ENCODE data around the gene BABAM2.

The BABAM2 gene

DNA sequence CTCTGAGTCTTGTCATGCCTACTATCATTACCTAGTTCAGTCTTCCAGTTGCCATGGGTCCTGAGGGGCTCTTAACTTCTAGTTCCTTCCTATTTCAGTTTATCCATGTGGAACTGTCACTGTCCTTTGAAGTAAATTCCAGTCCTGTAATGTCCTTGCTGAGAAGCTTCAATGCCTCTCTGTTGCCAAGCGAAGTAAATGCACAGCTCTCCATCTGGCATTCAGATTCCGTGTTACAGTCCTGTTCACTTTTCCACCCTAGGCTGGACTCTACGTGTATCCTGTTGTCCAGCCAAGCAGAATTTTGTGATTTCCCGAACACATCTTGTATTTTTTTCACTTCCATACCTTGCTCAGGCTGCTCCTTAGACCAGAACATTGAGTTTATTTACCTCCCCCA, 245.3 kb downstream of the BABAM2 start:
- DNase-seq: no peak

DNA sequence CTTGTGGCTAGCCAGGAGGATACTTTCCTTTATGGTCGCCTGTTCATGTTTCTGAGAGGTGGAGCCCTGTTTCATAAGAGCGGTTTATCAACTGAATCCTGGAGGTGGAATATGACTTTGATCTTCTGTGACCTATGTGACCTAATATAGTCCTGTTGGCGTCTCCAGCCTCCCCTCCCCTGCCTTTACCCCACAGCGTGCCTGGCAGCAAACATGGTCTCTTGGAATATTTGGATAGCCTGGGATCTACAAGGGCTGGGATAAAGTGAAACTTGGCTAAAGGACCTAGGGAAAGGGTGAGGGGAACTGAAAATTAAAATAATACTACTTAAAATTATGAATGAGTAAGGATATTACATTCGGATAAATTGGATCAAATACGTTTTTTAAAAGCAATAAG, 246.0 kb downstream of the BABAM2 start:
- no peak for DNase-seq

DNA sequence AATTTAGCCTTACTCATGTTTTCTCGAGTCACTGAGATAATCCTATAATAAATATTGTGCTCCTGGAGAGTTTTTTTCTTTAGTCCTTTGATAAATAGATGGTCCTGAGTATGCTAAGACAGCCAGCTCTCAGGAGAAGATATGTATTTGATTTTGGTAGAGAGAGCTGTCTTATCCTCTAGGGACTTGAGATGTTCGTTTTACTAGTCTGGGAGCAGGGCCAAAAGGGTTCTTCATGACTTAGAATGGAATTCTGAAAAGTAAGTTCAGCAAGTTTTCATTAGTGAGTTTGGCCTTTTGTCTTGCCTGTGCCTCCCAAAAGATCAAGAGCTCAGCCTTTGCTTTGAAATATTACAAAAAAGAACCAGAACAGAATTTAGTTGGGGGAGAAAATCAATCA, 246.7 kb downstream of the BABAM2 start:
- no peak for DNase-seq

DNA sequence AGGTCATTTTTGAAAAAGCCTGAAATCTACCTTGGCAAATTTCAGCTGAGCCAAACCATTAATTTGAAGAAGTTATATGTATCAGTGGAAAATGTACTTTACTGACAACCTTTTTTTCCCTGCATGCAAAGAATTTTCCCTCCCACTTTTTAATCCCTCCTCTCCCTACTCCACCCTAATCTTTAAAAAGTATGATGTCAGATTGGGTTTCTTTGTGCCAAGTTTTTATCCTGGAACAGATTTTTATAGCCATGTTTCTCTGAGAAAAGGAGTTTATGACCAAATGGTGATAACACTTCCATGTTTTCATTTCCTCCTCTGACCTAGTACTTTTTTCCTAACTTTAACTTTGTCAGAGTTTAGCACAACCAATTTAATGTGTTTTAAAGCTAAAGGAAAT, 251.9 kb downstream of the BABAM2 start:
- DNase-seq: no peak

DNA sequence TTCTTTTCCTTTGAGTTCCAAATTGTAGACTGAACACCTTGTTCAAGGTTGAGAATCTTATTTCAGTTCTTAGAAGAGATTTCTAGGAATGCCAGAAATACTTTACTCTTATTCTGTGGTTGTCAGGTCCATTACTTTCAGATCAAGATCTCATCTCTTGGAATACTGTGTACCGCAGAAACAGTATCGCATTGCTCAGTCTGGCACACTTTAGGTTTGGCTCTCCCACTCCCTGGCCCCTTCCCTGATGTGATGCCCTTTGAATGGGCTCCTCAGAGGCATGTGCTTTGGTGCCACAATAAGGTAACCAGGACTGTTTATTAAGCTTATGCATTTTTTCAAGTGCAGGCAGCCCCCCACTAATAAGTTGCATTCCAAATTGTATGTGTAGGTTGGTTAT, 257.5 kb downstream of the BABAM2 start:
- DNase-seq: no peak

DNA sequence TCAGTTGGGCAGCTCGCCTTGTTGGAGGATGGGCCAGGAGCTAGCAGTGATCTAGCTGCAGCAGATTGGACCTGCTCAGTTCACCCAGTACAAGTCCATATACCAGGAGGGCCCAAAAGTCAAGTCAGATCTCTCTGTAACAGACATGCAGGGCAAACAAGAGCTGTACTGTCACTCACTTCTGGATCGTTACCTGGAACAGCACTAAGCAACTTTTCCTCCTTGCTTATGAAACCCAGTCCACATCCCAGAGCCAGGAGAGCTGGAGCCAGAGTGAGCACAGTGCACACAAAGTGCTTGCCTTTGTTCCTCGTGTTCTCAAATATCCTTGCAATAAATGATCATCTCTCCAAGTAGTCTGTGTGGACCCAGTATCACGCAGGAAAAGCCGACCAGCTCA, 258.0 kb downstream of the BABAM2 start:
- DNase-seq: no peak

DNA sequence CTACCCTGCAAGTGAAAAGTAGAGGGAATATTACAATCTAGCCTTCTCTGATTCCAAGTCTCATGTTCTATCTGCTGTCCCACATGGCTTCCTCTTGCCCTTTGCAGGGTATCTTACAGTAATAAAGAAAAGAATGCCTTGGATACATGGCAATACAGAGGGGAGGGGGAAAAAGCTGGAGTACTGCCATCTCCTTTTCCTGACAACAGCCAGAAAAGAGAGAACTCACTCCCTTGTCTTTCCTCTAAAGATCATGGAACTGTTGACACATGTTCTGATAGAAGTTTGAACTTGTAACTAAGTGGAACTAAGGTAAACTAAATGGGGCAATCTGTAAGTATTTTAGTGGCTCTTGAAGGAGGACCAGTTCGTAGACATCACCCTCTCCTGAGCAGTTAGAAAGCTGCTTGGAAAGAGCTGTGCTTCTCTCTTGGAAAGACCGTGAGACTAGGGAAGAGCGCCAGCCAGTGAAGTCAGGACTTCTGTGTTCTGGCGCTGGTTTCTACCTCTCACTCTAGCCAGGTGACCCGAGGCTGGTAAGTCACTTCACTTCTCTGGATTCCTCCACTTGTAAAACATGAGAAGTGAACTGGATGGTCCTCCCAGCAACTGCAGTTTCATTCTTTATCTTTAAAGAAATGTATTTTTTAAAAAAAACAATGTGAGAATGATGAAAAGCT, 259.8 kb downstream of the BABAM2 start:
- DNase-seq: no peak

DNA sequence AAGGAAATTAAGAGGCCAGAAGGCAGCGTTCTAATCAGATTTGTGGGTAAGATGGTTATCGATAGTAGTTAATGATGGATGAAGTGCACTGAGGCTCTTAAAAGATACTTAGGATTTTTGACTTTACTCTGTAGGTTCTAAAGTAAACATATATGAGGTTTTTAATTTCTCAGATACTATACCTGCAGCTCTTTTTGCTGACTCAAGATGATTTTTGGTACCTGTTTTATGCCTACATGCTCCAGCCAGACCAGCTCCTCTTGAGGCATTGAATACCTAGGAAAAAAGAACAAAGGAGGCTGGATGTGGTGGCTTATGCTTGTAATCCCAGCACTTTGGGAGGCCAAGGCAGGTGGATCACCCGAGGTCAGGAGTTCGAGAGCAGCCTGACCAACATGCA, 260.5 kb downstream of the BABAM2 start:
- no peak for DNase-seq

DNA sequence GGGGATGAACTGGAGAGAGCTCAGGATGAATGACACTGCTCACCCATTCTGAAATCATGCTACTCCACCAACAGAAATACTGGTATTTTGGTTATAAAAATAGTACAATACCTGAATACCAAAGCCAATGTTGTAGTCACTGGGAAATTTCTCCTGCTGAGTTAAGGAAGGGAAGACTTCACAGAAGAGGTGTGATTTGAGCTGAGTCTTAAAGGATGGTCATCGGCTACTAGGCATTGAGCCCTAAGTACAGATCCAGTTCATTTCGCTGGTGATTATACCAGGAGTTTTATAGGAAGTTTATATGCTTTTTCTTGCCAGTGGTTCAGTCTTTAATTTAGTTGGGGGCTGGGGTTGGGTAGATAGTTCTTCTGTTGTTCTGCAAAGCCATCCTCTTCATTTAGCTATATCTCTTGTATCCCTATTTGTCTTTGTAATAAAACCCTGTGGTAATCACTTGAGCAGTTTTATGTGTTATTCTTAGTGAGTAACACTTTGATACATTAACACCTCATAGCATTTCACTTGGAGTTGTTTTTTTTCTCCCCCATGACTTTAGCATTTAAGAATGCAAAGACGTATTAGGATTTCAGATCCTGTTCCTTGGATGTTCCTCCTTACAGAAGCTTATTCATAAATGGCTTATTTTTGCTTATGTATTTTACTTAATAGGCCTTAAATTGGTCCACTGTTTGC, 262.2 kb downstream of the BABAM2 start:
- DNase-seq: no peak

DNA sequence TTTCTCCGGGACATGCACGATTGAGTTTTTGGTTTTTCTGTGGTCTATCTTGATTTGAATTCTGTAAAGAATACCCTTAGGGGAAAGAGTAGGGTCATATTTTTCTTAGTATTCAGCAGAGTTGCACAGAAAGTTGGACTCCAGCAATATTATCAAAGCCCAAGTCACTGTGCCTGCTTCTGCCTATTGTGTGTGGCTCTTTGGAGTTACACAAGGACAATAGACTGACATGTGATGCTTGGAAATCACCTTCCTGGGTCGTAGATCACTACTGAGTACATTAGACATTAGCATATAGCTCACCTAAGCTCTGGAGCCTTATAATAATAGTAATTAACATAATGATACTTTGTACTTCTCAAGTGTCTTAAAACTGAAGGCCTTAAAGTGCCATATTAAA, 263.3 kb downstream of the BABAM2 start:
- DNase-seq: no peak

DNA sequence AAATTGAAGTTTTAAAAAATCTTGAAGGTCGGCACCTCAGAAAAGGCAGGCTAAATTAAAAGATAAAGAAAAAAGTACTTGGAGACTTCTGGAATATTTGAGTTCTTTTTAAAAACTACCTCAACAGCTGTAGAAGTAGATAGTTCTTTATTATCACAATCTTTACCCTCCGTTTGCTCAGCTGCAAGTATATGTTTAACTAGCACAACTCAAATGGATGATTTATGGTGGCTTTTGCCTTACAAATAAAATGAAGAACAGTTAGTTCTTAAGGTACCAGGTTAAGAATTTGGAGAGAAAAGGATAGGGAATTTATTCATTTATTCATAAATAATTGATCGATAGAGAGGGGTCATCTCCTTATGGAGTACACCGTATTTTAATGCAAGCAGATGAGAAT, 264.6 kb downstream of the BABAM2 start:
- no peak for DNase-seq

DNA sequence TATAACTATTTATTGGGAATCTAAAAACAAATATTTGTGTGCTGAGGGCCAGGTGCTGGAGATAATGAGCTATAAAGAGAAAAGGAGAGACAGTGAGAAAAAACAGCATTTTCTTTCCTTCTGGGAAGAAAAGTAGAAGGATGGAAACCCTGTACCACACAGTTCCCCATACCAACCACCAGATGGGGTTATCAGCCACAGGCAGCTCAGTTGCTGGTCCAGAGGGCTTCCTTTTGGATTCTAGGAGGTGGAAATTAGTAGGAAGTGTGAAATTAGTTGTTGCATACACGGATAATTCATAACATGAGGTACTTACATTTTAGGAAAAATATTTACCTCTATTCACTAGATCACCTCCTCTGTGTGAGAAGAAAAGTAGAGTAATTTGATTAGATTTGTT, 265.1 kb downstream of the BABAM2 start:
- no peak for DNase-seq

DNA sequence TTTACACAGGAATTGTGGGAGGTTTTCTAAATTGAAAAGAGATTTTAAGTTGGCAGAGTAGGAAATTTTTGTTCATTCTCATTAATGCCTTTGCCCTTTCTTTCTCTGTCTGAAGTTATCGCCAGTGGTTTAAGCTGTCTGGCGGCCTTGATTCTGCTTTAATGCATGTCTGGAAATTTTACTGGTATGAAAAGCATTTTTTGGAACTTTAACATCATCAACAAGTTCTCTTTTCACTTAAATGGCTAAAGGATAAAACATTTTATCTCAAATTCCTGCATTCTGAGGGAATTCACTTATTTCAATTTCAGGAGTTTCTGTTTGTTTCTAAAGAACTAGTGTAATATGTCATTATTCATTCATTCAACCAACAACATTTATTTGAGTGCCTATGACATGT, 268.3 kb downstream of the BABAM2 start:
- no peak for DNase-seq

DNA sequence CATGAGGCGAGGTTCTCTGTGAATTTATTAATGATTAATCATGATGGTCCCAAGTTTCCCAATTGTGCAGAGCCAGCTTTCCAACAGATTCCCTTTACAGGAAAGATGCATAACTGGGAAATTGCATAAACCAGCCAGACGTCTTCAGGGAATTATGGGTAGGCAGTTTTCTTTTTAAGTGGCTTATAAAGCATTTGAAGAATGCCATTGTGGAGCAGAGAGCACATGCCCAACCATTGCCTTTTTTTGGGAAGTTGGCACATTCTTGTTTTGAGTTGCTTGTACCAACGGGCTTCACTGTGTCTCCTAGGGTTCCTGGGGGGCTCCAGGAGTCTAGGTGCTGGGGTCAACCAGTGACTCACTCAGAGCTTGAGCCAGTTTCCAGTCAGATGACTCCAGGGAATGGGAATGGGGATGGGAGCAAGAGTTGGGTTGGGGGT, 270.5 kb downstream of the BABAM2 start:
- DNase-seq: no peak

DNA sequence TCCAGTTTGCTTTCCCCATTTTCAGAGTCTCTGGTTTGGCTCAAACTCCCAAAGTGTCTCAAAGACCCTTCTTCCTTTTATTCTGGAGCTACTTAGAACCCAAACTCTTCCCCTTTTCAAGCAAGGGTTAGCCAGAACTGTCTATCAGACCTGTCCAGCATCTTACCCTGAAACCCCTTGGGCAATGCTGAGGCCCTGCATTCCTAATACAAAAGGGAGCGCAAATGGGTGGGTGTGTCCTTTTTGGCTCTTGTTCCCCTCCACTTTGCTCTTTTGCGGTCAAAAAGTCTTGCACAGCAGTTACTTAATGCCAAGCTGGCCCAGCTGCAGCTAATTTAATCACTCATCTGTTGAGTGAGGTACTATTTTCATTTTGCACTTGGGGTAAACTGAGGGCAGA, 270.9 kb downstream of the BABAM2 start:
- DNase-seq: no peak

DNA sequence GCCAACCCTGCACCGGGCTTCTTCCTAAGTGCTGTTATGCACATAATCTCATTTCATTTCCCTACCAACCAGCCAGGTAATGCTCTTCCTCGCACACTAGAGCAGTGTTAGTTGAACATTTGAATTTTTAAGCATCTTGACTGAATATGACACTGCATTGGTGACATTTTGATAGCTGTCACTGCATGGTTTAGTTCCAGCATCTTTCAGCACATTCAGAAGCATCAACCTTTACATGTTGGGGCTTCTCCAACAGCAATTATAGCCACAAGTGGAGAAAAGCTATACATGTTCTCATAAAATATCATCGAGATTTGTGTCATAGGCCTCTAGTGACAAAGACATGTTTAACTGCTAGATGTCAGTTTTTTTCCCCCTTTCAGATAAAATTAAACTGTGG, 272.0 kb downstream of the BABAM2 start:
- no peak for DNase-seq

DNA sequence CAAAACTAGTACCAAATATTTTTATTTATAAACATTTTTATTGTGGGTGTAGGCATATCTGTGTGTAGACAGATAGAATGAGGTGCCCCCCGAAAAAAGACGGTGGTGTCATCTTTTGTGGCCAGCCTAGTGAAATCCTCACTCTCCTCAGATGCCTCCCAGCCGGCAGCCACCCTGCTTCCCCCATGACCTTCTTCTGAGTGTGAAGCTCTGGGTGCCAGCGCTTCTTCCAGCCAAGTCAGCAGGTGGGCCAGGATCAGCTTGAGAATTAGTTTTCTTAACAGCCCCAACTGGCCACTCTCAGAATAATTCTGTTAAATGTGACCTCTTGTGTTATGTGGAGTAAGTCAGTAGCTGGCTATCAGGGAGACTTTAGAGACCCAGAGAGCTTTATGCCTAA, 272.5 kb downstream of the BABAM2 start:
- DNase-seq: no peak

DNA sequence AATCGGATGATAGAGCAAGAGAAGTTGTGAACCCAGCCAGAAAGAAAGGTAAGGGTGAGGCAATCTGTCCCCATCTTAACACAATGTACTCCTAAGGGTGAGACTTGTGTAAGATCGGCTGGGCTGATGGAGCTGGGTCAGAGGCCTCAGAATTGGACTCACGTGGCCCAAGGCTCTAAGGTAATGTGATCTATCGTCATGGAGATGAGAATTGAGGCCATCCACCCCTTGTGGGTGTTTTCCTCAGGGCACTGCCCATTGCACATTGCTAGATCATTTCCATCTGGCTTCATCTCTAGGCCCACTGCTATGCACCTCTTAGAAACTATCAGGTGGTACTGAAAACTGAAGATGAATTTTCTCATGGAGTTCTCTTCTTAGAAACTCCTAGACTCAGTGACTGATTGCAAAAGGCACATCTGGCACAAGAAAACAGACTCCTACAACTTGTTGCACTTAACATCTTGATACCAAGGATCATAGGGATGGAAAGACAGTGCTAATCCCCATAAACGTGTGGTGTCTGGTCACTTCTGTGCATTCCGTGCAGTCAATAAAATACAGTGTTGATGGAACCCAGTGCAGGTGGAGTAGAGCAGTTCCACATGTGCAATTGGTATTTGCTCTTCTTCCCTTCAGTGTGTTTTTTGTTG, 273.2 kb downstream of the BABAM2 start:
- no peak for DNase-seq

DNA sequence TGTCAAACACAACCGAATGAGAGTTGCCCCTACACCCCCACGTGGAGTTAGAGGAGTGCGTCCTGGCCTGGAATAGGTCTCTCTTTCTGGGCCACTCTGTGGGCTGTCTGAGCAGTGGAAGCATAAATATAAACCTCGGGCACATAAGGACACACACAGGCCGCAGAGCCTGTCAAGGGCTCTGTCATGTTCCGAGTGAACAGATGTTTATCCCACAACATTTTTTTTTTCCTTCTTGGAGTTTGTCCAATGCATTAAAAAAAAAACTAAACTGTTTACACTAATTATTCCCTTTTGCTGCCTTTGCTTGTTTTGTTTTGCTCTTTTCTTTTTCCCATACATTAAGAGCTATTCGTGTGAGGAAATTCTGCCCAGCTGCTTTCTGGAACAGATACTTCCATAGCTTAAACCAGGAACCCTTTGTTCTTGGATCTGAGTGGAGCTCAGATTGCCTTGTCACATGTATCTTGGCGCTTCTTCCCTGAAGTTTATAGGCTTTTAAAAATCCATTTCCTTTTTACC, 273.8 kb downstream of the BABAM2 start:
- DNase-seq: no peak

DNA sequence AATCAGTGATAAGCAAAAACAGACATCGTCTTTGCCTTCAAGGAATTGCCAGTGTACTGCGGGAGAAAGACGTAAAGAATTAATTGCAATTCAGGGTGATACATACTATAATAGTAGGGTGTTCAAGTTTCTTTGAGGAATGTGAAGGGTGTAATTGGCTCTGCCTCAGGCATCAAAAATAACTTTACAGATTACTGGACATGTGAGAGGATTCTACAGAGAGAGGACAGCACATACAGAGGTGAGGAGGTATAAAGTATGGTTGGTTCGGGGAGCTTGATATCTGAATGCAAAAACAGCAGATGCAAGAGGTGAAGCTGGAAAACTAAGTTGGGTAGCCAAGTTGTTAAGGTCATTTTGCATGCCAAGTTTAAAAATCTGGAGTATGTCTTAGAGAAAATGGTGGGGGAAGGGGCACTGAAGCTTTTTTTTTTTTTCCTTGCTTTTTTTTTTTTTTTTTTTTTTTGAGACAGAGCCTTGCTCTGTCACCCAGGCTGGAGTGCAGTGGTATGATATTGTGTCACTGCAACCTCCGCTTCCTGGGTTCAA, 274.6 kb downstream of the BABAM2 start:
- DNase-seq: no peak

DNA sequence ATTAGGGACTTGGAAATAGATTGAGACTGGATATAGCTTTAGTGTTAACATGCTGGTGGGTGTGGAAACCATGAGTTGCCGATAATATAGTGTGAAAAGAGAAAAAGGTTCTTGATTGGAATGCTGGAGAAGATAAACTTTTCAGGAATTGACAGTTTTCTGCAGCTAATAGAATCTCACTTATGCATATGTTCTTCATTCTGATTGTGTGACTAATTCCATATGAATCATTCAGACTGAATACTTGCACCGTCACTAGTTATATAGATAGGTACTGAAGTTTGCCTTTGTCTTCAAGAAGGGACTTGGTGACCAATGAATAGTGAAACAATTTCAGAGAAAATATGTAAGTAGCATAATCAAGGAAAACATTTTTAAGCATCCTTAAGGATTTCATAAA, 276.4 kb downstream of the BABAM2 start:
- DNase-seq: no peak

DNA sequence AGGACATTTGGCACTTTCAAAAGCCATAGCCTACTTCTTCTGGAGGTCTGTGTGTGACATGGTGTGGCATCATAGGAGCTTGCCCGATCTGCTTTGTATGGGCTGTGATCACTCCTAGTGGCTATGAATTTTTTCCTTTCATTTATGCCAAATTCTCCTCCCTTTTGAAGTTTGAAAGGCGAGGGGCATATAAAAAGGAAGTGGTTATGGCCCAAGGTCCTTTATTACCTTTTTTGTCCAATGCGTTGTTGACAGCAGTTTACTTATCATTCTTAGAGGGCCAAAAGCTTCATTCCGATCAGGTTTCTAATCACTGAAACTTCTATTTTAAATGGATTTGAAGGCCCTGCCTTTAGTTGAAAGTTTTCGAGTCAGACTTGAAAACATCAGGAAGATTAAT, 277.8 kb downstream of the BABAM2 start:
- no peak for DNase-seq

DNA sequence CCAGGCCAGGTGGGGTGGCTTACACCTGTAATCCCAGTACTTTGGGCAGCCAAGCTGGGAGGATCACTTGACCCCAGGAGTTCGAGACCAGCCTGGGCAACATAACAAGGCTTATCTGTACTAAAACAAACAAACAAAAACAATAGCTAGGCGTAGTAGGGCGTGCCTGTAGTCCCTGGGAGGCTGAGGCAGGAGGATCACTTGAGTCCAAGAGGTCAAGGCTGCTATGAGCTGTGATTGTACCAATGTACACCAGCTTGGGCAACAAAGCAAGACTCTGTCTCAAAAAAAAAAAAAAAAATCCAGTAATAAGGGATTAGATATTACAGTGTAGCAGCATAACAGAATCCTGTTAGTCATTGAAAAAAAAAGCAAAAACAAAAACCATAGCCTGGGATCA, 279.0 kb downstream of the BABAM2 start:
- no peak for DNase-seq
